Inferior parietal cortex (tissue), 1 donor: ENCODE data around the gene C11orf71.

Source experiments
- DNase-seq: peaks from one replicate; pipeline ENCODE4 v3.0.0-alpha.2; 2016; ENCODE audit errors: extremely low spot score

C11orf71 gene

GRCh38 chr11:114400216-114400914, at the start of gene C11orf71, which contains the start of gene RBM7:
Gene C11orf71 (minus strand): TSS chr11:114400511. CDS start chr11:114400331, 180 bp downstream.
Gene RBM7 (plus strand): TSS chr11:114400666. CDS start chr11:114400672, 6 bp downstream.
- peak; percentile 99 for DNase-seq

- DNase-seq: no peak
Measured at GRCh38 chr11:114449845-114450244, 49.5 kb upstream of the C11orf71 start.

GRCh38 chr11:114448749-114449482, 48.6 kb upstream of the C11orf71 start:
- DNase-seq: no peak

- DNase-seq: no peak
Measured at GRCh38 chr11:114447892-114448291, 47.6 kb upstream of the C11orf71 start.

- no peak for DNase-seq
Measured at GRCh38 chr11:114447444-114447843, 47.1 kb upstream of the C11orf71 start.

GRCh38 chr11:114442536-114442935, 42.2 kb upstream of the C11orf71 start:
- DNase-seq: no peak

- no peak for DNase-seq
Measured at GRCh38 chr11:114441921-114442320, 41.6 kb upstream of the C11orf71 start.

- no peak for DNase-seq
Measured at GRCh38 chr11:114440971-114441763, 40.9 kb upstream of the C11orf71 start.

- peak; percentile 39 for DNase-seq
Measured at GRCh38 chr11:114440121-114440860, 40.0 kb upstream of the C11orf71 start.

GRCh38 chr11:114439229-114440120, 39.2 kb upstream of the C11orf71 start, which contains the start of gene REXO2:
Gene REXO2 (plus strand): TSS chr11:114439467. CDS start chr11:114439529, 62 bp downstream.
- peak; percentile 93 for DNase-seq

- DNase-seq: no peak
Measured at GRCh38 chr11:114438303-114438702, 38.0 kb upstream of the C11orf71 start.

GRCh38 chr11:114433376-114433775, 33.1 kb upstream of the C11orf71 start:
- no peak for DNase-seq

- no peak for DNase-seq
Measured at GRCh38 chr11:114432893-114433292, 32.6 kb upstream of the C11orf71 start.

- DNase-seq: no peak
Measured at GRCh38 chr11:114430290-114430689, 30.0 kb upstream of the C11orf71 start.

- no peak for DNase-seq
Measured at GRCh38 chr11:114426280-114426679, 26.0 kb upstream of the C11orf71 start.

GRCh38 chr11:114416441-114416961, 16.2 kb upstream of the C11orf71 start:
- no peak for DNase-seq

GRCh38 chr11:114413958-114414357, 13.6 kb upstream of the C11orf71 start:
- DNase-seq: no peak

GRCh38 chr11:114412946-114413345, 12.6 kb upstream of the C11orf71 start:
- DNase-seq: no peak

GRCh38 chr11:114401311-114401710, 1.0 kb upstream of the C11orf71 start:
- DNase-seq: no peak

- no peak for DNase-seq
Measured at GRCh38 chr11:114400915-114401223, 558 bp upstream of the C11orf71 start.
